ENCODE results near the gene MAP2K3. TPM values are rescaled to one million over a fixed set of nuclear protein-coding genes. Genes with fewer than 3 reads are reported as not detected.

Gene MAP2K3
- total RNA-seq, 1 experiment from 2014 or later, result 50.9 TPM

- CTCF ChIA-PET, result no interaction called here
- Histone ChIP-seq H3K4me1 (peaks cover 8% of the 10 kb centered on the region; the same call in 1 of the 2 replicates), H3K9me3 (no peaks in the 10 kb centered on the region), H3K4me3 (ENCODE audit: low read depth, low read length) (no peak overlapping the region), H3K36me3 (ENCODE audit: control insufficient read depth, insufficient read depth, low read length) (no peaks in the 10 kb centered on the region), H3K27me3 (replicated peaks; ENCODE audit: control insufficient read depth, insufficient read depth, low read length) (no peaks in the 10 kb centered on the region)
- intact Hi-C loops (cut with micrococcal nuclease; ENCODE audit: unreplicated experiment), result no loop called here
- DNase-seq, result no peak
- H3K27me3 Mint-ChIP-seq (ENCODE audit: insufficient read depth, unreplicated experiment), result no peaks in the 10 kb centered on the region
- POLR2A ChIA-PET, result interaction anchor here (1.2 kb wide), 1 partner anchor 207 kb away, joined by 4 read pairs; the partner anchor contains the start of gene USP22
- no peak overlapping the region for H3K27ac Mint-ChIP-seq (ENCODE audit: unreplicated experiment)
- H3K4me3 Mint-ChIP-seq (ENCODE audit: unreplicated experiment), result no peak overlapping the region
- BruUV-seq (replicated peaks), result no TSS peak
- H3K36me3 Mint-ChIP-seq (ENCODE audit: insufficient read depth, unreplicated experiment), result no peaks in the 10 kb centered on the region
- peaks cover 7% of the 10 kb centered on the region for H3K4me1 Mint-ChIP-seq (ENCODE audit: low read depth, unreplicated experiment)
- H3K9me3 Mint-ChIP-seq (ENCODE audit: unreplicated experiment), result no peaks in the 10 kb centered on the region
- no peak for TF ChIP-seq CTCF (IDR thresholded peaks at IDR 0.05; ENCODE audit: insufficient read depth in 1 of 2, low read depth in 1 of 2, low read length in 1 of 2, severe bottlenecking in 1 of 2, unreplicated experiment in 1 of 2)
These were observed 34.4 kb upstream of the MAP2K3 start for GRCh38 chr17:21249920-21250703.

GRCh38 chr17:21250854-21251253 lies 33.7 kb upstream of the MAP2K3 start:
- Mint-ChIP-seq H3K4me3 (ENCODE audit: unreplicated experiment) (no peak overlapping the region), H3K27ac (ENCODE audit: unreplicated experiment) (no peak overlapping the region), H3K9me3 (ENCODE audit: unreplicated experiment) (no peaks in the 10 kb centered on the region), H3K27me3 (ENCODE audit: insufficient read depth, unreplicated experiment) (no peaks in the 10 kb centered on the region), H3K4me1 (ENCODE audit: low read depth, unreplicated experiment) (peaks cover 7% of the 10 kb centered on the region), H3K36me3 (ENCODE audit: insufficient read depth, unreplicated experiment) (no peaks in the 10 kb centered on the region)
- H3K27me3 ChIP-seq (replicated peaks; ENCODE audit: control insufficient read depth, insufficient read depth, low read length), result no peaks in the 10 kb centered on the region
- no peak overlapping the region for H3K4me3 ChIP-seq (ENCODE audit: low read depth, low read length)
- BruUV-seq (replicated peaks), result no TSS peak
- TF ChIP-seq CTCF (IDR thresholded peaks at IDR 0.05; ENCODE audit: insufficient read depth in 1 of 2, low read depth in 1 of 2, low read length in 1 of 2, severe bottlenecking in 1 of 2, unreplicated experiment in 1 of 2), result no peak
- POLR2A ChIA-PET, result no interaction called here
- no peak for DNase-seq
- H3K36me3 ChIP-seq (ENCODE audit: control insufficient read depth, insufficient read depth, low read length), result no peaks in the 10 kb centered on the region
- H3K9me3 ChIP-seq, result no peaks in the 10 kb centered on the region
- intact Hi-C loops (cut with micrococcal nuclease; ENCODE audit: unreplicated experiment), result no loop called here
- H3K4me1 ChIP-seq, result peaks cover 8% of the 10 kb centered on the region; the same call in 1 of the 2 replicates
- CTCF ChIA-PET, result no interaction called here

GRCh38 chr17:21251337-21252010 lies 33.0 kb upstream of the MAP2K3 start:
- Histone ChIP-seq H3K4me1 (peaks cover 8% of the 10 kb centered on the region; the same call in 1 of the 2 replicates), H3K36me3 (ENCODE audit: control insufficient read depth, insufficient read depth, low read length) (no peaks in the 10 kb centered on the region), H3K27me3 (replicated peaks; ENCODE audit: control insufficient read depth, insufficient read depth, low read length) (no peaks in the 10 kb centered on the region), H3K9me3 (no peaks in the 10 kb centered on the region), H3K4me3 (ENCODE audit: low read depth, low read length) (no peak overlapping the region)
- DNase-seq, result no peak
- H3K27ac Mint-ChIP-seq (ENCODE audit: unreplicated experiment), result no peak overlapping the region
- no peak for TF ChIP-seq CTCF (IDR thresholded peaks at IDR 0.05; ENCODE audit: insufficient read depth in 1 of 2, low read depth in 1 of 2, low read length in 1 of 2, severe bottlenecking in 1 of 2, unreplicated experiment in 1 of 2)
- CTCF ChIA-PET, result no interaction called here
- intact Hi-C loops (cut with micrococcal nuclease; ENCODE audit: unreplicated experiment), result no loop called here
- no peaks in the 10 kb centered on the region for H3K36me3 Mint-ChIP-seq (ENCODE audit: insufficient read depth, unreplicated experiment)
- no peak overlapping the region for H3K4me3 Mint-ChIP-seq (ENCODE audit: unreplicated experiment)
- no peaks in the 10 kb centered on the region for H3K9me3 Mint-ChIP-seq (ENCODE audit: unreplicated experiment)
- BruUV-seq (replicated peaks), result no TSS peak
- H3K4me1 Mint-ChIP-seq (ENCODE audit: low read depth, unreplicated experiment), result peaks cover 7% of the 10 kb centered on the region
- POLR2A ChIA-PET, result interaction anchor here (0.5 kb wide), 1 partner anchor 35 kb away, joined by 4 read pairs; no protein-coding TSS in a partner anchor
- H3K27me3 Mint-ChIP-seq (ENCODE audit: insufficient read depth, unreplicated experiment), result no peaks in the 10 kb centered on the region
